ENCODE measurements around the gene RAMP1. TPM values are rescaled to one million over a fixed set of nuclear protein-coding genes. Genes with fewer than 3 reads are reported as not detected.

RAMP1 gene
- total and polyA plus RNA-seq, 2 experiments from 2014 or later: 134 to 329 TPM

DNA sequence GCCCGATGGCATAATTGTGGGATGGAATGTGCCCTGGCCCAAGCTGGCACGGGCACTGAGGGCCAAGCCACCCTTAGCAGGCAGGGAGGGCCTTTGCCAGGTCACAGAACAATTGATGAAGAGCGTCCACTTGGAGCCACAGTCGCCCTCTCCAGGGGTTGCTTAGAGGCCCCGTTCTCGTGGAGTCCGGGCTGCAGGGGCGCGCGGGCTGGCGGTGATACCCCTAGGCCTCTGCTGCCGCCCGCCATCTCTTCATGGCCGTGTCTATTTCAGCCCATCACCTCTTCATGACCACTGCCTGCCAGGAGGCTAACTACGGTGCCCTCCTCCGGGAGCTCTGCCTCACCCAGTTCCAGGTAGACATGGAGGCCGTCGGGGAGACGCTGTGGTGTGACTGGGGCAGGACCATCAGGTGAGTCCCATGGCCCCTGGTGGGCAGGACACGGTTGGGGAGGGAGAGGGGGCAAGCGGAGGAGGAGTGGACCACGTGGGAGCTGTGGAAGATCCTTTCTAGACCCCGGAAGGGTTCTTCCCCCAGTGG, 17.6 kb downstream of the RAMP1 start:
- TF ChIP-seq, protein P1, sequence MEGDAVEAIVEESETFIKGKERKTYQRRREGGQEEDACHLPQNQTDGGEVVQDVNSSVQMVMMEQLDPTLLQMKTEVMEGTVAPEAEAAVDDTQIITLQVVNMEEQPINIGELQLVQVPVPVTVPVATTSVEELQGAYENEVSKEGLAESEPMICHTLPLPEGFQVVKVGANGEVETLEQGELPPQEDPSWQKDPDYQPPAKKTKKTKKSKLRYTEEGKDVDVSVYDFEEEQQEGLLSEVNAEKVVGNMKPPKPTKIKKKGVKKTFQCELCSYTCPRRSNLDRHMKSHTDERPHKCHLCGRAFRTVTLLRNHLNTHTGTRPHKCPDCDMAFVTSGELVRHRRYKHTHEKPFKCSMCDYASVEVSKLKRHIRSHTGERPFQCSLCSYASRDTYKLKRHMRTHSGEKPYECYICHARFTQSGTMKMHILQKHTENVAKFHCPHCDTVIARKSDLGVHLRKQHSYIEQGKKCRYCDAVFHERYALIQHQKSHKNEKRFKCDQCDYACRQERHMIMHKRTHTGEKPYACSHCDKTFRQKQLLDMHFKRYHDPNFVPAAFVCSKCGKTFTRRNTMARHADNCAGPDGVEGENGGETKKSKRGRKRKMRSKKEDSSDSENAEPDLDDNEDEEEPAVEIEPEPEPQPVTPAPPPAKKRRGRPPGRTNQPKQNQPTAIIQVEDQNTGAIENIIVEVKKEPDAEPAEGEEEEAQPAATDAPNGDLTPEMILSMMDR (IDR thresholded peaks at IDR 0.05; ENCODE audit: poor library complexity): no peak
- TF ChIP-seq EZH2phosphoT487 (IDR thresholded peaks at IDR 0.05; ENCODE audit: low read depth, severe bottlenecking, unreplicated experiment): no peak
- TF ChIP-seq EZH2 (IDR thresholded peaks at IDR 0.05; ENCODE audit: borderline replicate concordance): no peak
- no peak overlapping the region for H3K4me2 ChIP-seq
- H2AFZ ChIP-seq: no peak overlapping the region
- peaks cover 4% of the 10 kb centered on the region for H3K4me1 ChIP-seq (ENCODE audit: insufficient read depth)
- H3K27me3 ChIP-seq: no peaks in the 10 kb centered on the region
- no peaks in the 10 kb centered on the region for H3K9me2 ChIP-seq (replicated peaks; ENCODE audit: insufficient read depth)
- no peak overlapping the region for H3K4me3 ChIP-seq
- no peak overlapping the region for H3K27ac ChIP-seq
- peaks cover 11% of the 10 kb centered on the region for H4K20me1 ChIP-seq (ENCODE audit: insufficient read depth, poor library complexity, severe bottlenecking)
- H3K79me2 ChIP-seq: peaks cover 19% of the 10 kb centered on the region
- no peaks in the 10 kb centered on the region for H3K36me3 ChIP-seq (replicated peaks; ENCODE audit: insufficient read depth, low read depth)
- no peak for DNase-seq (ENCODE audit: low spot score)
- H3K9me3 ChIP-seq (ENCODE audit: low read depth): no peaks in the 10 kb centered on the region
- 98% methylated on average over 22 of the region's 23 CpGs for WGBS (ENCODE audit: low lambda C conversion rate, missing lambda C conversion rate)

DNA sequence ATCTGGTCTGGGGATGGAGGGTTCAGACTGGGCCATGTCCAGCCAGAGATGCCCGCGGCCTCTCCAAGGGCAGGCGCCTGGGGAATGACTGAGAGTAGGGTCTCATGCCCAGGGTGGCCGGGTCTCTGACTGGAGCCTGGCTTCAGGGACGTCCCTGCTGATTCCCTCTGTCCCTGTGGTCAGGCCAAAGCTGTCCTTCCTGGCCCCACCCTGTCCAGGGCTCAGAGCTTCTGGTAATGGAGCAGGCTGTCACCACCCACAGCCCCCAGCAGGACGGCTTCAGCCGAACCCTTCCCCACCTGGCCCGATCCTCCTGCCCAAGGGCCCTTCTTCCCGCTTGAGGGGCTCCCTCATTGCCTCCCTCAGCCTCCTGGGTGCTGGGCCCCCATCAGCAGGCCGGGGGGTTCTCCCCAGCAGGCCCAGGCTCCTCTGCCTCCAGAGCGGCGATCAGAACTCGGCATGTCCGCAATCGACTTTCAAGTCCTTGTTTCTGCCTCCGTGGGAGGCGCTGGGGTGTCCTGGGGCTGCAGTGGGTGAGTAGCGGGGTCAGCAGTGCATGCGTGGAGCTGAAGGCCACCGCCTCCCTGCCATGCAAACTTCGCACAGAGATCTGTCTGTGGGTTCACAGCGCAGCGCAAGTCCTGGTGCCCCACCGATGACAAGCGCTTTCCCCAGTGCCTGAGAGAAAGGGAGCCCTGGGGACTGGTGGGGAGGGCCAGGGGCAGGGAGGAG, 18.3 kb downstream of the RAMP1 start:
- no peaks in the 10 kb centered on the region for H3K36me3 ChIP-seq (replicated peaks; ENCODE audit: insufficient read depth, low read depth)
- H3K27ac ChIP-seq: no peak overlapping the region

DNA sequence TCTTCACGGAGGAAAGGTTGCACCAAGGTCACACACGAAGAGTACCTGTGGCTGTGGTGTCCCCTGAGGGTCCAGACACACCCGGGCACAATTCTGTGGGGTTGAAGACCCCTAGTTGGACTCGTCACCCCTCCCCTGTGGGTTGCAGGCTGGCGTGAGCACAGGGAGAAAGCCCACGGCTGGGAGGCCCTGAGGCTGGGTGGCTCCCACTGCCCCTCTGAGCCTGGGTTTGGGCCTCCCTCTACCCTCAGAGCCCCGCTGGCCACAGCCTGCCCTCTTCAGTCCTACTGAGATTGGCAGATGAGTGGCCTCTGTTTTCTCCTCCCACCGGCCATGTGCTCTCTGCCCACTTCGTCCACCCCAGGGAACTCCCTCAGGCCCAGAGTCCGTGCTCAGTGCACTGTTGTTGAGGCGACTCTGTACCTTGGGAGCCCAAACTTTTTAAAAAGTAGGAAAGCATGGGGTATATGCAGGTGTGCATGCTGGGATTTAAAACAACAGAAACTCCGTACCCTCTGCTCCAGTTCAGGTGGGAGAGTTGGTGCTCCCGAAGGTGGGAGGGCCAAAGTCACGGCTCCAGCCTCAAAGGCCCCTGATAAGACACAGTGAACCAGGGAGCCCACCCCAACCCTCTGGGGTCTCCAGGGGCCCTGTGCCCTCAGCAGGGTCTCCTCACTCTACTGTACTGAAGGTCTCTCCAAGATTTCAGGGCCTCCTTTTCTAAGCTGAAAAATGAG, 19.1 kb downstream of the RAMP1 start:
- Histone ChIP-seq H4K20me1 (ENCODE audit: insufficient read depth, poor library complexity, severe bottlenecking) (peaks cover 6% of the 10 kb centered on the region), H3K9me2 (replicated peaks; ENCODE audit: insufficient read depth) (no peaks in the 10 kb centered on the region), H3K79me2 (peaks cover 7% of the 10 kb centered on the region), H3K36me3 (replicated peaks; ENCODE audit: insufficient read depth, low read depth) (no peaks in the 10 kb centered on the region), H3K4me2 (peak overlapping the region; percentile 14), H2AFZ (no peak overlapping the region), H3K4me1 (ENCODE audit: insufficient read depth) (peaks cover 4% of the 10 kb centered on the region), H3K4me3 (no peak overlapping the region), H3K9me3 (ENCODE audit: low read depth) (no peaks in the 10 kb centered on the region), H3K27me3 (no peaks in the 10 kb centered on the region), H3K27ac (peak overlapping the region; percentile 9)
- no peak for TF ChIP-seq EZH2phosphoT487 (IDR thresholded peaks at IDR 0.05; ENCODE audit: low read depth, severe bottlenecking, unreplicated experiment)
- TF ChIP-seq, protein P1 (IDR thresholded peaks at IDR 0.05; ENCODE audit: poor library complexity): no peak
- TF ChIP-seq EZH2 (IDR thresholded peaks at IDR 0.05; ENCODE audit: borderline replicate concordance): no peak
- DNase-seq (ENCODE audit: low spot score): peak; percentile 4
- WGBS (ENCODE audit: low lambda C conversion rate, missing lambda C conversion rate): 85% methylated on average over 14 of the region's 14 CpGs

More for the DNA sequence above, 18.3 kb downstream of the RAMP1 start:
- H3K9me2 ChIP-seq (replicated peaks; ENCODE audit: insufficient read depth): no peaks in the 10 kb centered on the region
- H3K9me3 ChIP-seq (ENCODE audit: low read depth): no peaks in the 10 kb centered on the region
- H3K79me2 ChIP-seq: peaks cover 11% of the 10 kb centered on the region
- DNase-seq (ENCODE audit: low spot score): no peak
- H2AFZ ChIP-seq: no peak overlapping the region
- no peak overlapping the region for H3K4me3 ChIP-seq
- no peak overlapping the region for H3K4me2 ChIP-seq
- H3K27me3 ChIP-seq: no peaks in the 10 kb centered on the region
- H4K20me1 ChIP-seq (ENCODE audit: insufficient read depth, poor library complexity, severe bottlenecking): peaks cover 8% of the 10 kb centered on the region
- TF ChIP-seq EZH2 (IDR thresholded peaks at IDR 0.05; ENCODE audit: borderline replicate concordance) (no peak), EZH2phosphoT487 (IDR thresholded peaks at IDR 0.05; ENCODE audit: low read depth, severe bottlenecking, unreplicated experiment) (no peak)
- TF ChIP-seq, protein P1 (IDR thresholded peaks at IDR 0.05; ENCODE audit: poor library complexity): no peak
- 93% methylated on average over 25 of the region's 25 CpGs for WGBS (ENCODE audit: low lambda C conversion rate, missing lambda C conversion rate)
- peaks cover 4% of the 10 kb centered on the region for H3K4me1 ChIP-seq (ENCODE audit: insufficient read depth)

Measured in hepatocyte (in vitro differentiated cells).